Ovary (tissue), 9 donors: Measurements from ENCODE around the gene NDUFS6. TPM values are rescaled to one million over a fixed set of nuclear protein-coding genes. Genes with fewer than 3 reads are reported as not detected.

Experiments used
- DNase-seq, 5 donors: peaks; one replicate each; pipeline ENCODE4 v3.0.0-alpha.2; 2019 to 2020
- H3K27ac ChIP-seq, 2 donors: fragments of 200-600 bp; one replicate each; pipeline versions ENCODE4 v1.5.1 to v1.8.0; 2019 to 2022
- H3K27me3 ChIP-seq: fragments of 200-600 bp; one replicate; pipeline ENCODE4 v1.8.0; 2022
- H3K36me3 ChIP-seq: fragments of 200-600 bp; sonication (generic); one replicate; pipeline ENCODE4 v1.5.1; 2019
- H3K4me1 ChIP-seq: one replicate; pipeline ENCODE4 v1.8.1; 2013; ENCODE audit warnings: mild to moderate bottlenecking, moderate library complexity; ENCODE audit not compliant: insufficient read depth
- H3K4me3 ChIP-seq: fragments of 200-600 bp; sonication (generic); one replicate; pipeline ENCODE4 v1.5.1; 2017
- H3K9me3 ChIP-seq, 2 donors: fragments of 200-600 bp in 1 of 2; sonication (generic) in 1 of 2; one replicate each; pipeline versions ENCODE4 v1.5.1 to v1.8.1; 2013 to 2019; ENCODE audit warnings: mild to moderate bottlenecking in 1 of 2, moderate library complexity in 1 of 2
- EP300 ChIP-seq: sonication (generic); formaldehyde crosslinking; IDR thresholded peaks from one replicate; pipeline ENCODE4 v1.6.1; 2017; ENCODE audit warnings: antibody characterized with exemption
- POLR2A ChIP-seq: fragments of 450-650 bp; IDR thresholded peaks from one replicate; pipeline ENCODE4 v1.6.1; 2017; ENCODE audit warnings: antibody characterized with exemption, mild to moderate bottlenecking, moderate library complexity
- WGBS, 3 donors: extraction: QIAGEN DNeasy Blood & Tissue Kit in 1 of 3; methylation state at CpG; one replicate each; pipeline versions ENCODE4 v1.1.5 to v1.1.7; 2013 to 2017; 5-methylcytosine and 5-hydroxymethylcytosine counted together
- intact Hi-C, 4 donors: fragments of 100-400 bp; cut with DNase I; formaldehyde crosslinking; loops; one replicate each; pipeline versions ENCODE4 v1.11.0 to v1.15.1; 2022 to 2023
- polyA plus RNA-seq, 2 donors: library from polyadenylated mRNA; stranded (reverse); fragments of 200-250 nt in 1 of 2; fragments of 350-450 nt in 1 of 2; fragmentation: Illumina TruSeq in 1 of 2; extraction: RNeasy Lipid Tissue Mini Kit (QIAGEN cat#74804) in 1 of 2; gene quantifications; one replicate each; pipeline ENCODE4 v1.2.3, GENCODE V29; 2013 to 2014
- total RNA-seq, 7 donors: library from RNA; depleted of rRNA in 2 of 7; stranded (reverse); fragments of >200 nt in 2 of 7; fragmentation: NEBNext Ultra II Directional in 3 of 7; extraction: Animal tissue kit (Norgen Biotek cat#: 25700) in 3 of 7; gene quantifications; one replicate each; pipeline versions ENCODE4 v1.1.0 to v1.2.4, GENCODE V29; 2016 to 2023
- TF ChIP-seq, protein P1 (sequence below), 3 donors: fragments of 450-650 bp in 2 of 3; fragments of 200-600 bp in 1 of 3; IDR thresholded peaks; one replicate each; pipeline versions ENCODE4 v1.5.1 to v1.8.0; 2016 to 2022; ENCODE audit warnings: antibody characterized with exemption in 3 of 3, mild to moderate bottlenecking in 1 of 3
- donor health status: DM: no; HTN: no; CAD: no; lungs with moderate emphysema.
- donor health status: DM: no; HTN: no; CAD: no.
- donor health status: Bipolar disorder and iron deficiency.
- donor health status: DM: yes; HTN: yes; CAD: no.
- donor health status: DM: no; HTN: no; CAD: no.
- donor health status: DM: yes; HTN: yes; CAD: no.

The NDUFS6 gene
- total and polyA plus RNA-seq, 9 donors = 16.3 to 50.8 (median 21.5) TPM

GRCh38 chr5:1763960-1764605, 37.1 kb upstream of the NDUFS6 start:
- Histone ChIP-seq H3K4me3 (no peak overlapping the region), H3K4me1 (peaks cover 2% of the 10 kb centered on the region), H3K9me3 (no peaks in the 10 kb centered on the region), H3K27me3 (no peaks in the 10 kb centered on the region), H3K36me3 (no peaks in the 10 kb centered on the region), H3K27ac (no peak overlapping the region)
- 13 to 37% (median 22%) methylated on average over 32 of the region's 32 CpGs for WGBS, 3 donors
- TF ChIP-seq, protein P1, sequence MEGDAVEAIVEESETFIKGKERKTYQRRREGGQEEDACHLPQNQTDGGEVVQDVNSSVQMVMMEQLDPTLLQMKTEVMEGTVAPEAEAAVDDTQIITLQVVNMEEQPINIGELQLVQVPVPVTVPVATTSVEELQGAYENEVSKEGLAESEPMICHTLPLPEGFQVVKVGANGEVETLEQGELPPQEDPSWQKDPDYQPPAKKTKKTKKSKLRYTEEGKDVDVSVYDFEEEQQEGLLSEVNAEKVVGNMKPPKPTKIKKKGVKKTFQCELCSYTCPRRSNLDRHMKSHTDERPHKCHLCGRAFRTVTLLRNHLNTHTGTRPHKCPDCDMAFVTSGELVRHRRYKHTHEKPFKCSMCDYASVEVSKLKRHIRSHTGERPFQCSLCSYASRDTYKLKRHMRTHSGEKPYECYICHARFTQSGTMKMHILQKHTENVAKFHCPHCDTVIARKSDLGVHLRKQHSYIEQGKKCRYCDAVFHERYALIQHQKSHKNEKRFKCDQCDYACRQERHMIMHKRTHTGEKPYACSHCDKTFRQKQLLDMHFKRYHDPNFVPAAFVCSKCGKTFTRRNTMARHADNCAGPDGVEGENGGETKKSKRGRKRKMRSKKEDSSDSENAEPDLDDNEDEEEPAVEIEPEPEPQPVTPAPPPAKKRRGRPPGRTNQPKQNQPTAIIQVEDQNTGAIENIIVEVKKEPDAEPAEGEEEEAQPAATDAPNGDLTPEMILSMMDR (IDR thresholded peaks at IDR 0.05) = no peak
- TF ChIP-seq POLR2A = no peak
- no peak for TF ChIP-seq EP300
- peak in 4 of 5 donors; percentile 8 to 35 (median 12) for DNase-seq
- intact Hi-C loops = loop anchor here in 3 of 4 donors (10.0 kb wide), 2 partner anchors 271 to 281 kb away; no protein-coding TSS in a partner anchor

DNA sequence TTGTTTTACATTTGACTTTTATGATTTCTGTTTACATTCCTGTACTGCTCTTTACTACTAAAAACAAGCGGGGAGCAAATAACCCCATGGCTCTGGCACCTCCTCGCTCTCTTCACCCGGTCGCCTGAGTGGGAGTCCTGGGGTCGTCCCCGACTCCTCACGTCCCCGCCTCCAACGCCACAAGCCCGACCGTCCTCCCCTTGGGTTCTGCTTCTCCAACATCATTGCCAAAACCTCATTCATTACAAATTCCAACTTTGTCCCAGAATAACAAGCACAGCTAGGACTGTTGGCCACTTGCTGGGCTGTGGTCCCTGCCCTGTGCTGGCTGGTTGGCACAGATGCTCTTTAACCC, 36.6 kb upstream of the NDUFS6 start:
- Histone ChIP-seq H3K9me3 (no peaks in the 10 kb centered on the region), H3K36me3 (no peaks in the 10 kb centered on the region), H3K4me1 (peaks cover 2% of the 10 kb centered on the region), H3K27me3 (no peaks in the 10 kb centered on the region), H3K4me3 (no peak overlapping the region), H3K27ac (no peak overlapping the region)
- DNase-seq = peak in 1 of 5 donors; percentile 6
- TF ChIP-seq EP300 (no peak), POLR2A (no peak)
- TF ChIP-seq, protein P1 (IDR thresholded peaks at IDR 0.05) = no peak
- WGBS, 3 donors = 12 to 22% (median 15%) methylated on average over 11 of the region's 11 CpGs
- intact Hi-C loops = loop anchor here in 3 of 4 donors (10.0 kb wide), 2 partner anchors 270 to 280 kb away; no protein-coding TSS in a partner anchor

DNA sequence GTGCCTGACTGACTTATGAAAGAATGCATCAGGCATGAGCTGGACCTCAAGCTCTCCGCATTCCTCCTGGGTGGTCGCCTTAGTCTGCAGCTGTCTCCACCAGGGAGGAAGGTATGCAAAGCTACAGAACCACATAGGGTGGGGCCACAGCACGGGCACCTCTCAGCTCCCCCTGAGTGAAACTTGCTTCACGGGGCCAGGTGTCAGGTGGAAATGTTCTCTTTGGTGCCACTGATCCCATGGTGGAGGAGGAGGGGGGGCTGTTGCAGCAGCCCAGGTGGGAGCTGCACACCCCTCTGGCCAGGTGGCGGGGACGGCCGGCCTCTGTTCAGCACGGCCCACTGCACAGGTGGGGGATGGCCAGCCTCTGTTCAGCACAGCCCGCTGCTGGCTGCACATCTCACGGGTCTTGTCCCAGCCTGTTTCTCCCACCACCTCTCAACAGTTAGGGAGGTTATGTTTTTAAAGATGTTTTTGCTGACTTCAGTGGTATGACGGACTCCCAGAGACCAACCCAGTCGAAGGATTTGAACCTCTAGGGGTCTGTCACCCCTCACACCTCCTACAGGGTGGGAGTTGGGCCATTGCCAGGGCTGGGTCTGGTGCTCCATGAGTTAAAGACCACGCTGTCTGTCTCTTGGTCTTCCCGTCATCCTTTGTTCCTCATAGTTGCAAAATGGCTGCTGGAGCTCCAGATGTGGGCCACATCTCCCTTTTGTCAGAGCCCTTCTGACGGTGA, 35.9 kb upstream of the NDUFS6 start:
- peaks cover 2% of the 10 kb centered on the region for H3K4me1 ChIP-seq
- H3K27ac ChIP-seq = no peak overlapping the region
- 63 to 80% (median 68%) methylated on average over 11 to 15 of the region's 15 CpGs for WGBS, 3 donors
- intact Hi-C loops = loop anchor here in 3 of 4 donors (10.0 kb wide), 2 partner anchors 269 to 279 kb away; no protein-coding TSS in a partner anchor
- no peaks in the 10 kb centered on the region for H3K36me3 ChIP-seq
- TF ChIP-seq, protein P1 (IDR thresholded peaks at IDR 0.05) = no peak
- TF ChIP-seq EP300 (no peak), POLR2A (no peak)
- H3K9me3 ChIP-seq = no peaks in the 10 kb centered on the region
- H3K27me3 ChIP-seq = no peaks in the 10 kb centered on the region
- H3K4me3 ChIP-seq = no peak overlapping the region
- DNase-seq = peak in 2 of 5 donors; percentile 10 to 26

DNA sequence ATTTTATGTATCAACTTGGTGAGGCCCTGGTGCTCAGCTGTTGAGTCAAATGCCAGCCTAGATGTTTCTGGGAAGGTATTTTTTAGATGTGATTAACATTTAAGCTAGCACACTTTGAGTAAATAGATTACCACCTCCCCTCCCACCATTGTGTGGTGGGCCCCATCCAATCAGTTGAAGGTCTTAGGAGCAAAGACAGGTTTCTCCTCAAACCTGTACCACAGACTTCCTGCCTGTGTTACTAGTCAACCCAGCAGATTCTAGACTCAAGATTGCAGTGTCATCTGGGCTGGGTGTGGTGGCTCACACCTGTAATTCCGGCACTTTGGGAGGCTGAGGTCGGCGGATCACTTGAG, 35.3 kb upstream of the NDUFS6 start:
- TF ChIP-seq EP300 = no peak
- no peak for TF ChIP-seq POLR2A
- TF ChIP-seq, protein P1 (IDR thresholded peaks at IDR 0.05) = no peak
- no peak overlapping the region for H3K27ac ChIP-seq
- no peaks in the 10 kb centered on the region for H3K27me3 ChIP-seq
- no peak for DNase-seq
- H3K4me1 ChIP-seq = peaks cover 2% of the 10 kb centered on the region
- no peak overlapping the region for H3K4me3 ChIP-seq
- H3K9me3 ChIP-seq = no peaks in the 10 kb centered on the region
- WGBS, 3 donors = 88 to 95% (median 95%) methylated on average over 3 of the region's 3 CpGs
- no peaks in the 10 kb centered on the region for H3K36me3 ChIP-seq
- intact Hi-C loops = loop anchor here in 3 of 4 donors (10.0 kb wide), 2 partner anchors 269 to 279 kb away; no protein-coding TSS in a partner anchor
